Calu3 (cell line): ENCODE data around the gene PLEKHA4. TPM values are rescaled to one million over a fixed set of nuclear protein-coding genes. Genes with fewer than 3 reads are reported as not detected.
"Not testable (repeated sequence)": the region's sequence is repeated elsewhere in the genome, so short reads cannot be mapped to it uniquely, and the experiment has no call there.

ENCODE experiments used
- BruUV-seq: library from RNA; stranded (reverse); fragments of 400-500 nt; replicated peaks from 2 replicates; lab custom pipeline; 2021; lab: Mats Ljungman, UMichigan
- CTCF ChIA-PET: fragments of 300-600 bp; sonication (Branson Sonifier 250); formaldehyde crosslinking; loops from one replicate; lab custom pipeline; 2022; ENCODE audit warnings: antibody characterized with exemption; lab: Charles Lee
- DNase-seq: peaks from one replicate; pipeline ENCODE4 v3.0.0; 2022
- H3K27ac Mint-ChIP-seq: one replicate; pipeline ENCODE4 v1.8.0; 2022; ENCODE audit warnings: mixed read lengths; ENCODE audit not compliant: unreplicated experiment
- H3K27me3 Mint-ChIP-seq: one replicate; pipeline ENCODE4 v1.8.0; 2022; ENCODE audit warnings: mixed read lengths; ENCODE audit not compliant: unreplicated experiment
- H3K36me3 Mint-ChIP-seq: one replicate; pipeline ENCODE4 v1.8.0; 2022; ENCODE audit warnings: mild to moderate bottlenecking, moderate library complexity, mixed read lengths; ENCODE audit not compliant: insufficient read depth, unreplicated experiment
- H3K4me1 Mint-ChIP-seq: one replicate; pipeline ENCODE4 v1.8.0; 2022; ENCODE audit warnings: mild to moderate bottlenecking, low read depth, mixed read lengths; ENCODE audit not compliant: unreplicated experiment
- H3K4me3 Mint-ChIP-seq: one replicate; pipeline ENCODE4 v1.8.0; 2022; ENCODE audit warnings: mild to moderate bottlenecking, low read depth, moderate library complexity, mixed read lengths; ENCODE audit not compliant: unreplicated experiment
- H3K9me3 Mint-ChIP-seq: one replicate; pipeline ENCODE4 v1.8.0; 2022; ENCODE audit warnings: low read depth, mixed read lengths; ENCODE audit not compliant: unreplicated experiment
- intact Hi-C: fragments of 100-400 bp; cut with micrococcal nuclease; formaldehyde crosslinking; loops from one replicate; pipeline ENCODE4 v1.10.0; 2022; ENCODE audit not compliant: unreplicated experiment
- total RNA-seq: library from RNA; stranded (reverse); gene quantifications from 2 replicates; pipeline ENCODE4 v1.2.3, GENCODE V29; 2022
- TF ChIP-seq, protein P1 (sequence below): fragments of 200-600 bp; IDR thresholded peaks from one replicate; pipeline ENCODE4 v1.8.0; 2022; ENCODE audit warnings: antibody characterized with exemption; ENCODE audit not compliant: unreplicated experiment

PLEKHA4 gene
- total RNA-seq, 1 experiment from 2014 or later: 57.6 TPM

DNA sequence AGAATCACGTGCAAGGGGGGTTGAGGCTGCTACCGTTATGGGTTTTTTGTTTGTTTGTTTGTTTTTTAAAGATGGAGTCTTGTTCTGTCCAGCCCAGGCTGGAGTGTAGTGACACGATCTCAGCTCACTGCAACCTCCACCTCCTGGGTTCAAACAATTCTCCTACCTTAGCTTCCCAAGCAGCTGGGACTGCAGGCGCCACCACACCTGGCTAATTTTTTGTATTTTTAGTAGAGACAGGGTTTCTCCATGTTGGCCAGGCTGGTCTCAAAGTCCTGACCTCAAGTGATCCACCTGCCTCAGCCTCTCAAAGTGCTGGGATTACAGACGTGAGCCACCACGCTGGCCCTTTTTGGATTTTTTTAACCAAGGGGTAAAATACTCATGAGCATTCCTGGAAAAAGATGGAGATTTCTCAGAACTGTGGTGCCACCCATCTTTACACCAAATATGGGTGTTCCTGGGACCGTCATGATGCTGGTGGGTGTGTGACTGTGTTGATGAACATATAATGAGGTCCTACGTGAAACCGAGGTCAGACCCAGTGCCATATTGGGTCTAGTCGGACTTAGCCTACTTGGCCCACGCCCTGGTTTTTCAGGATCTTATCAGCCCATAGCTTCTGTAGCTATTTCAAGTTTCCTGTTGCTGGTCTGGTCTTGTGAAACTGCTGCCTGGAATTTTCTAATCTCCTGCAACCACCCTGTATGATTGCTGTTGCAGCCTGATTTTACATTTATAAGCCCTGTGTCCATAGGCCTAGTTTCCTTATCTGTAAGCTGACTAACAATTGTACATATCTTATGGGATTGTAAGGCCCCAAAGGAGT is 10.0 kb upstream of the PLEKHA4 start:
- CTCF ChIA-PET: interaction anchor here (0.6 to 1.0 kb wide), 2 partner anchors 78 to 92 kb away, joined by 3 to 7 read pairs; no protein-coding TSS in a partner anchor
- Mint-ChIP-seq H3K27ac (peak overlapping the region; percentile 82), H3K4me3 (peak overlapping the region; percentile 20), H3K4me1 (peaks cover 34% of the 10 kb centered on the region), H3K9me3 (peaks cover 5% of the 10 kb centered on the region), H3K27me3 (no peaks in the 10 kb centered on the region), H3K36me3 (peaks cover 91% of the 10 kb centered on the region)
- TF ChIP-seq, protein P1, sequence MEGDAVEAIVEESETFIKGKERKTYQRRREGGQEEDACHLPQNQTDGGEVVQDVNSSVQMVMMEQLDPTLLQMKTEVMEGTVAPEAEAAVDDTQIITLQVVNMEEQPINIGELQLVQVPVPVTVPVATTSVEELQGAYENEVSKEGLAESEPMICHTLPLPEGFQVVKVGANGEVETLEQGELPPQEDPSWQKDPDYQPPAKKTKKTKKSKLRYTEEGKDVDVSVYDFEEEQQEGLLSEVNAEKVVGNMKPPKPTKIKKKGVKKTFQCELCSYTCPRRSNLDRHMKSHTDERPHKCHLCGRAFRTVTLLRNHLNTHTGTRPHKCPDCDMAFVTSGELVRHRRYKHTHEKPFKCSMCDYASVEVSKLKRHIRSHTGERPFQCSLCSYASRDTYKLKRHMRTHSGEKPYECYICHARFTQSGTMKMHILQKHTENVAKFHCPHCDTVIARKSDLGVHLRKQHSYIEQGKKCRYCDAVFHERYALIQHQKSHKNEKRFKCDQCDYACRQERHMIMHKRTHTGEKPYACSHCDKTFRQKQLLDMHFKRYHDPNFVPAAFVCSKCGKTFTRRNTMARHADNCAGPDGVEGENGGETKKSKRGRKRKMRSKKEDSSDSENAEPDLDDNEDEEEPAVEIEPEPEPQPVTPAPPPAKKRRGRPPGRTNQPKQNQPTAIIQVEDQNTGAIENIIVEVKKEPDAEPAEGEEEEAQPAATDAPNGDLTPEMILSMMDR: no peak
- no peak for DNase-seq
- intact Hi-C loops: no loop called here
- no TSS peak for BruUV-seq

DNA sequence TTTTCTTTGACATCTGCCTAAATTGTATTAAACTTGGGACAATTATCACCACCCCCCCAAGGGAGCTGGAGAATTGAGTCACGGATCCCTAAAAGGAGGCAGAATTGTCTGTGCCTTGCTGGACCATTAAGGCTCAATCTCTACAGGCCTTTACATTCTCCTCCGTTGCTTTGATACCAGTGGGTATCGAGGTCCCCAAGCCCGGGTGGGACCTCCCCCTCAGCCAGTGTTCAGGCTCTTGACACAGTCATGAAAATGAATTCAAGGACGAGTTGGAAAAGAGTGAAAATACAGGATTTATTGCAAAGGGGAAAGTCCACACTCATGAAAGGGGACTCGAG is 9.4 kb upstream of the PLEKHA4 start:
- intact Hi-C loops: no loop called here
- Mint-ChIP-seq H3K4me3 (peak overlapping the region; percentile 20), H3K27me3 (peaks cover under 1% of the 10 kb centered on the region), H3K27ac (peak overlapping the region; percentile 82), H3K4me1 (peaks cover 34% of the 10 kb centered on the region), H3K9me3 (peaks cover 3% of the 10 kb centered on the region), H3K36me3 (peaks cover 91% of the 10 kb centered on the region)
- CTCF ChIA-PET: interaction anchor here (0.6 kb wide), 1 partner anchor 297 kb away, joined by 6 read pairs; no protein-coding TSS in a partner anchor
- DNase-seq: no peak
- no TSS peak for BruUV-seq
- TF ChIP-seq, protein P1: no peak

DNA sequence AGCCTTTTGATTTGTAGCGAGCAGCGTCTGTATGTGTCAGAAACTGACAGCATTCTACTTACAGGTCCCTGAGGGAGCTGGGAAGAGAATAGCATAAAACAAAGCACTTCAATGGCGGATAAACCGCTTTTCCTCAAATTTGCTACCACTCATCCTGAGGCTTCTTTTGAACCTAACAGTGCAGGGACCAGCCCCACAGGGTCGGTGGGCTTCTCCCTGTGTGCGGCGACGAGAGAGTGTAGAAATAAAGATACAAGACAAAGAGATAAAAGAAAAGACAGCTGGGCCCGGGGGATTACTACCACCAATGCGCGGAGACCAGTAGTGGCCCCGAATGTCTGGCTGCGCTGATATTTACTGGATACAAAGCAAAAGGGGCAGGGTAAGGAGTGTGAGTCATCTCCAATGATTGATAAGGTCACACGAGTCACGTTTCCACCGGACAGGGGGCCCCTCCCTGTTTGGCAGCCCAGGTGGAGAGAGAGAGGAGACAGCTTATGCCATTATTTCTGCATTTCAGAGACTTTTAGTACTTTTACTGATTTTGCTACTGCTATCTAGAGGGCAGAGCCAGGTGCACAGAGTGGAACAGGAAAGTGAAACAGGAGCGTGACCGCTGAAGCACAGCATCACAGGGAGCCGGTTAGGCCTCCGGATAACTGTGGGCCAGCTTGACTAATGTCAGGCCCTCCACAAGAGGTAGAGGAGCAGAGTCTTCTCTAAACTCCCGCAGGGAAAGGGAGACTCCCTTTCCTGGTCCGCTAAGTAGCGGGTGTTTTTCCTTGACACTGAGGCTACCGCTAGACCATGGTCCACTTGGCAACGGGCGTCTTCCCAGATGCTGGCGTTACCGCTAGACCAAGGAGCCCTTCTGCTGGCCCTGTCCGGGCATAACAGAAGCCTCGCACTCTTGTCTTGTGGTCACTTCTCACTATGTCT is 7.9 kb upstream of the PLEKHA4 start:
- Mint-ChIP-seq H3K4me3 (peak overlapping the region; percentile 95), H3K36me3 (peaks cover 91% of the 10 kb centered on the region), H3K4me1 (peaks cover 33% of the 10 kb centered on the region), H3K27ac (peak overlapping the region; percentile 100)
- CTCF ChIA-PET: interaction anchor here (0.6 to 2.2 kb wide), 3 partner anchors 24 to 616 kb away, joined by 3 to 7 read pairs (median 4); partner anchors contain the start of gene NUCB1
- H3K9me3 Mint-ChIP-seq, intact Hi-C loops, H3K27me3 Mint-ChIP-seq: not testable (repeated sequence)
- peak; percentile 75 for DNase-seq
- BruUV-seq: TSS peak; percentile 92

DNA sequence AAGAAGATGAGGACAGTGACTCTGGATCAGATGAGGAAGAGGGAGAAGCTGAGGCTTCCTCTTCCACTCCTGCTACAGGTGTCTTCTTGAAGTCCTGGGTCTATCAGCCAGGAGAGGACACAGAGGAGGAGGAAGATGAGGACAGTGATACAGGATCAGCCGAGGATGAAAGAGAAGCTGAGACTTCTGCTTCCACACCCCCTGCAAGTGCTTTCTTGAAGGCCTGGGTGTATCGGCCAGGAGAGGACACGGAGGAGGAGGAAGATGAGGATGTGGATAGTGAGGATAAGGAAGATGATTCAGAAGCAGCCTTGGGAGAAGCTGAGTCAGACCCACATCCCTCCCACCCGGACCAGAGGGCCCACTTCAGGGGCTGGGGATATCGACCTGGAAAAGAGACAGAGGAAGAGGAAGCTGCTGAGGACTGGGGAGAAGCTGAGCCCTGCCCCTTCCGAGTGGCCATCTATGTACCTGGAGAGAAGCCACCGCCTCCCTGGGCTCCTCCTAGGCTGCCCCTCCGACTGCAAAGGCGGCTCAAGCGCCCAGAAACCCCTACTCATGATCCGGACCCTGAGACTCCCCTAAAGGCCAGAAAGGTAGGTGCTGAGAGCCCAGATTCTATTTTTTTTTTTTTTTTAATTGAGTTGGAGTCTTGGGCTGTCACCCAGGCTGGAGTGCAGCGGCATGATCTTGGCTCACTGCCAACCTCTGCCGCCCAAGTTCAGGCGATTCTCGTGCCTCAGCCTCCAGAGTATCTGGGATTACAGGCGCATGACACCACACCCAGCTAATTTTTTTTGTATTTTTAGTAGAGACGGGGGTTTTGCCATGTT is 6.1 kb upstream of the PLEKHA4 start:
- Mint-ChIP-seq H3K27me3 (peaks cover 8% of the 10 kb centered on the region), H3K9me3 (no peaks in the 10 kb centered on the region), H3K4me3 (peak overlapping the region; percentile 95), H3K4me1 (peaks cover 33% of the 10 kb centered on the region), H3K27ac (peak overlapping the region; percentile 100), H3K36me3 (peaks cover 80% of the 10 kb centered on the region)
- TF ChIP-seq, protein P1: no peak
- TSS peak; percentile 13 for BruUV-seq
- DNase-seq: no peak
- intact Hi-C loops: loop anchor here (2.0 kb wide), 1 partner anchor 90 kb away; the partner anchor contains the start of gene FTL
- CTCF ChIA-PET: interaction anchor here (0.9 to 2.2 kb wide), 3 partner anchors 25 to 96 kb away, joined by 3 to 10 read pairs (median 7); partner anchors contain the start of gene NUCB1
